Mesendoderm (in vitro differentiated cells): ENCODE data around the gene HMMR.
"Not testable (repeated sequence)": the region's sequence is repeated elsewhere in the genome, so short reads cannot be mapped to it uniquely, and the experiment has no call there.

Experiments
- DNase-seq: peaks from one replicate; pipeline ENCODE4 v3.0.0; 2013
- H2AK5ac ChIP-seq: 2 replicates; pipeline ENCODE4 v1.6.1; 2013; ENCODE audit warnings: low read length, inconsistent platforms
- H2BK120ac ChIP-seq: 2 replicates; pipeline ENCODE4 v1.6.1; 2013; ENCODE audit warnings: low read depth, mild to moderate bottlenecking, low read length, moderate library complexity, mixed read lengths
- H2BK15ac ChIP-seq: replicated peaks from 2 replicates; pipeline ENCODE4 v1.6.1; 2013; ENCODE audit warnings: low read depth, mild to moderate bottlenecking, moderate library complexity
- H2BK5ac ChIP-seq: 2 replicates; pipeline ENCODE4 v1.6.1; 2013; ENCODE audit warnings: low read length, inconsistent platforms
- H3K18ac ChIP-seq: 2 replicates; pipeline ENCODE4 v1.6.1; 2013; ENCODE audit warnings: mild to moderate bottlenecking, low read length, mixed read lengths
- H3K23ac ChIP-seq: one replicate; pipeline ENCODE4 v1.6.1; 2013; ENCODE audit warnings: low read length
- H3K27ac ChIP-seq: 2 replicates; pipeline ENCODE4 v1.5.1; 2013; ENCODE audit warnings: low read depth, mild to moderate bottlenecking, inconsistent platforms, low read length, moderate library complexity
- H3K27me3 ChIP-seq: 2 replicates; pipeline ENCODE4 v1.6.1; 2013; ENCODE audit warnings: low read length, control low read depth, mild to moderate bottlenecking, inconsistent platforms; ENCODE audit not compliant: insufficient read depth, poor library complexity
- H3K36me3 ChIP-seq: 2 replicates; pipeline ENCODE4 v1.6.1; 2013; ENCODE audit warnings: low read length, inconsistent platforms; ENCODE audit not compliant: control insufficient read depth, insufficient read depth
- H3K4ac ChIP-seq: one replicate; pipeline ENCODE4 v1.6.1; 2013; ENCODE audit warnings: low read depth, mild to moderate bottlenecking, low read length, moderate library complexity
- H3K4me1 ChIP-seq: 2 replicates; pipeline ENCODE4 v1.6.1; 2013; ENCODE audit warnings: low read depth, low read length, inconsistent platforms; ENCODE audit not compliant: control insufficient read depth
- H3K4me2 ChIP-seq: 2 replicates; pipeline ENCODE4 v1.6.1; 2013; ENCODE audit warnings: low read length
- H3K4me3 ChIP-seq: 2 replicates; pipeline ENCODE4 v1.5.1; 2013; ENCODE audit warnings: mild to moderate bottlenecking, low read length
- H3K56ac ChIP-seq: one replicate; pipeline ENCODE4 v1.6.1; 2013; ENCODE audit warnings: low read length
- H3K79me1 ChIP-seq: 2 replicates; pipeline ENCODE4 v1.6.1; 2013; ENCODE audit warnings: low read length, inconsistent platforms
- H3K79me2 ChIP-seq: 2 replicates; pipeline ENCODE4 v1.6.1; 2013; ENCODE audit warnings: mild to moderate bottlenecking, low read length; ENCODE audit not compliant: control insufficient read depth, insufficient read depth
- H3K9ac ChIP-seq: 2 replicates; pipeline ENCODE4 v1.6.1; 2013; ENCODE audit warnings: low read length, inconsistent platforms
- H4K5ac ChIP-seq: one replicate; pipeline ENCODE4 v1.6.1; 2013; ENCODE audit warnings: low read length
- H4K8ac ChIP-seq: one replicate; pipeline ENCODE4 v1.6.1; 2013; ENCODE audit warnings: low read depth, mild to moderate bottlenecking, control low read depth, low read length, moderate library complexity
- WGBS: extraction: QIAGEN DNeasy Blood & Tissue Kit; methylation state at CpG from one replicate; pipeline ENCODE4 v1.1.7; 2013; ENCODE audit warnings: low lambda C conversion rate, missing lambda C conversion rate; ENCODE audit not compliant: insufficient coverage; ENCODE audit errors: extremely low coverage; 5-methylcytosine and 5-hydroxymethylcytosine counted together

HMMR gene

GRCh38 chr5:163532171-163533084 is 72.0 kb downstream of the HMMR start:
- no peak overlapping the region for H2BK5ac ChIP-seq
- no CpG with 5 or more reads among the region's 5 CpGs for WGBS

GRCh38 chr5:163533223-163533622 is 72.8 kb downstream of the HMMR start:
- no CpG with 5 or more reads among the region's 2 CpGs for WGBS
- DNase-seq: peak; percentile 42
- Histone ChIP-seq H3K79me1 (no peaks in the 10 kb centered on the region), H2AK5ac (no peak overlapping the region), H3K4me2 (no peak overlapping the region), H3K27ac (no peak overlapping the region), H3K23ac (no peak overlapping the region), H4K5ac (no peak overlapping the region), H3K4me1 (peaks cover 3% of the 10 kb centered on the region), H2BK120ac (peak overlapping the region; percentile 78), H3K79me2 (no peaks in the 10 kb centered on the region), H3K4me3 (no peak overlapping the region), H3K27me3 (no peaks in the 10 kb centered on the region), H3K4ac (no peak overlapping the region), H3K36me3 (no peaks in the 10 kb centered on the region), H3K18ac (peak overlapping the region; percentile 90), H3K56ac (peak overlapping the region; percentile 71), H2BK15ac (no peak overlapping the region), H2BK5ac (peak overlapping the region; percentile 18), H4K8ac (no peak overlapping the region), H3K9ac (no peak overlapping the region)

More at GRCh38 chr5:163532171-163533084, 72.0 kb downstream of the HMMR start:
- Histone ChIP-seq H3K27ac (peak overlapping the region; percentile 29), H3K4me3 (no peak overlapping the region), H3K79me1 (no peaks in the 10 kb centered on the region), H2AK5ac (no peak overlapping the region), H2BK15ac (no peak overlapping the region), H3K4me2 (no peak overlapping the region), H3K4me1 (peaks cover 3% of the 10 kb centered on the region), H4K8ac (no peak overlapping the region), H3K56ac (no peak overlapping the region), H3K4ac (no peak overlapping the region), H4K5ac (no peak overlapping the region), H2BK120ac (no peak overlapping the region), H3K9ac (no peak overlapping the region), H3K18ac (no peak overlapping the region), H3K36me3 (no peaks in the 10 kb centered on the region), H3K79me2 (no peaks in the 10 kb centered on the region), H3K23ac (no peak overlapping the region), H3K27me3 (no peaks in the 10 kb centered on the region)
- peak; percentile 83 for DNase-seq

GRCh38 chr5:163534492-163535094 is 74.2 kb downstream of the HMMR start:
- Histone ChIP-seq H3K4me2 (no peak overlapping the region), H3K27me3 (no peaks in the 10 kb centered on the region), H3K79me1 (no peaks in the 10 kb centered on the region), H2AK5ac (no peak overlapping the region), H4K5ac (no peak overlapping the region), H3K79me2 (no peaks in the 10 kb centered on the region), H3K4me3 (no peak overlapping the region), H3K56ac (no peak overlapping the region), H3K18ac (no peak overlapping the region), H3K36me3 (no peaks in the 10 kb centered on the region), H3K23ac (no peak overlapping the region), H4K8ac (no peak overlapping the region), H3K9ac (no peak overlapping the region), H3K4ac (no peak overlapping the region), H3K4me1 (peaks cover 3% of the 10 kb centered on the region), H2BK120ac (no peak overlapping the region), H3K27ac (no peak overlapping the region), H2BK5ac (no peak overlapping the region), H2BK15ac (no peak overlapping the region)
- no CpG with 5 or more reads among the region's 2 CpGs for WGBS
- peak; percentile 21 for DNase-seq

- no CpG with 5 or more reads among the region's 3 CpGs for WGBS
- Histone ChIP-seq H3K9ac (no peak overlapping the region), H2BK120ac (no peak overlapping the region), H4K5ac (no peak overlapping the region), H3K79me2 (no peaks in the 10 kb centered on the region), H2BK15ac (no peak overlapping the region), H3K36me3 (no peaks in the 10 kb centered on the region), H3K23ac (no peak overlapping the region), H4K8ac (no peak overlapping the region), H3K56ac (no peak overlapping the region), H3K27me3 (no peaks in the 10 kb centered on the region), H3K27ac (no peak overlapping the region), H2AK5ac (no peak overlapping the region), H3K4me3 (no peak overlapping the region), H3K18ac (no peak overlapping the region), H3K4ac (no peak overlapping the region), H2BK5ac (no peak overlapping the region), H3K4me2 (no peak overlapping the region), H3K4me1 (peaks cover 3% of the 10 kb centered on the region), H3K79me1 (no peaks in the 10 kb centered on the region)
- no peak for DNase-seq
Observed at GRCh38 chr5:163535290-163535689, 74.9 kb downstream of the HMMR start.

GRCh38 chr5:163536442-163536841 is 76.0 kb downstream of the HMMR start:
- H3K56ac ChIP-seq, H2AK5ac ChIP-seq, H3K18ac ChIP-seq, H3K4me2 ChIP-seq, H3K36me3 ChIP-seq, H2BK5ac ChIP-seq, H2BK15ac ChIP-seq, H3K79me1 ChIP-seq, H3K4ac ChIP-seq, H3K4me1 ChIP-seq, H3K79me2 ChIP-seq, H3K9ac ChIP-seq, H4K5ac ChIP-seq, H3K27me3 ChIP-seq, H2BK120ac ChIP-seq, H3K23ac ChIP-seq, H3K27ac ChIP-seq, DNase-seq, H3K4me3 ChIP-seq, H4K8ac ChIP-seq: not testable (repeated sequence)
- no CpG with 5 or more reads among the region's 3 CpGs for WGBS
